GM18909 (cell line): ENCODE measurements around the gene LZIC.
A peak's percentile ranks its signal among the peaks of the same experiment; 100 is the strongest.
"Not testable (repeated sequence)": the region's sequence is repeated elsewhere in the genome, so short reads cannot be mapped to it uniquely, and the experiment has no call there.

Source experiments
- ATAC-seq: cut with Tn5 transposase; IDR thresholded peaks from one replicate; pipeline ENCODE4 v1.9.1; 2021; ENCODE audit warnings: mild to moderate bottlenecking; ENCODE audit not compliant: unreplicated experiment, poor library complexity

Gene LZIC

GRCh38 chr1:9942939-9943788 lies at the start of gene LZIC, which contains the start of gene NMNAT1:
Gene LZIC, minus strand, starts transcription at chr1:9943391. Its CDS starts 6,772 bp downstream, at chr1:9936619.
Gene NMNAT1, plus strand, starts transcription at chr1:9943475. Its CDS starts 28,599 bp downstream, at chr1:9972074.
- ATAC-seq = peak; percentile 89

DNA sequence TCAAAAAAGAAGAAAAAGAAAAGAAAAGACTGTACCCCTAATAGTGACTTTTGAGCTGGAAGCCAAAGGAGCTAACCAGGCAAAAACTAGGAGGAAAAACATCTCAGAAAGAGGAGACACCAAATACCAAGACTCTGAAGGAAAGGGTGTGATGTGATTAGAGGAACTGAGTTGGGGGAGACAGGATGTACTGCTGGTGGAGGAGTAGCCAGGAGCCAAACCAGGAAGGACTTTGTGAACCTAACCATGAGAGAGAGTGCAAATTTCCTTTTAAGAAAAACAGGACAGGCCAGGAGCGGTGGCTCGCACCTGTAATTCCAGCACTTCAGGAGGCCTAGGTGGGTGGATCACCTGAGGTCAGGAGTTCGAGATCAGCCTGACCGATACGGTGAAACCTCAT lies 49.7 kb upstream of the LZIC start:
- ATAC-seq = no peak

GRCh38 chr1:9990944-9991343 lies 47.8 kb upstream of the LZIC start:
- no peak for ATAC-seq

DNA sequence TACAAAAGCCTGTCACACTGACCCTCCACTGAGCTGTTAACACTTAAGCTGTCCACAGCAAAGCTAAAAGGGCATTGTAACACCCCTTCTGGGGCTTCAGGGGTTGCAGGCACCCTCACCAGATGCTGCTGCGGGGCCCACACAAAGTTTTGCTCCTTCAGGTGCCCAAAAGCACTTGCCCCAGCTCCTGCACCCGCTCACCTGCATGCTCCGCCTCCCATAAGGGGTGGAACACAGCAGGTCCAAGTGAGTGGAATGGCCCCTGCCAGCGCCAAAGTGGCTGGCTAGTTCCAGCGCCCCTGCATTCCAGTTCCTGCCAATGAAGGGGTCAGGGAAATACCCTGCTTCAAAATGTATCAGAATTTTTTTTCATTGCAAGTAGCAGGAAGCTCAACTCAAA lies 46.6 kb upstream of the LZIC start:
- no peak for ATAC-seq

GRCh38 chr1:9985001-9985400 lies 41.8 kb upstream of the LZIC start:
- ATAC-seq = no peak

GRCh38 chr1:9984253-9984652 lies 41.1 kb upstream of the LZIC start:
- ATAC-seq = no peak

DNA sequence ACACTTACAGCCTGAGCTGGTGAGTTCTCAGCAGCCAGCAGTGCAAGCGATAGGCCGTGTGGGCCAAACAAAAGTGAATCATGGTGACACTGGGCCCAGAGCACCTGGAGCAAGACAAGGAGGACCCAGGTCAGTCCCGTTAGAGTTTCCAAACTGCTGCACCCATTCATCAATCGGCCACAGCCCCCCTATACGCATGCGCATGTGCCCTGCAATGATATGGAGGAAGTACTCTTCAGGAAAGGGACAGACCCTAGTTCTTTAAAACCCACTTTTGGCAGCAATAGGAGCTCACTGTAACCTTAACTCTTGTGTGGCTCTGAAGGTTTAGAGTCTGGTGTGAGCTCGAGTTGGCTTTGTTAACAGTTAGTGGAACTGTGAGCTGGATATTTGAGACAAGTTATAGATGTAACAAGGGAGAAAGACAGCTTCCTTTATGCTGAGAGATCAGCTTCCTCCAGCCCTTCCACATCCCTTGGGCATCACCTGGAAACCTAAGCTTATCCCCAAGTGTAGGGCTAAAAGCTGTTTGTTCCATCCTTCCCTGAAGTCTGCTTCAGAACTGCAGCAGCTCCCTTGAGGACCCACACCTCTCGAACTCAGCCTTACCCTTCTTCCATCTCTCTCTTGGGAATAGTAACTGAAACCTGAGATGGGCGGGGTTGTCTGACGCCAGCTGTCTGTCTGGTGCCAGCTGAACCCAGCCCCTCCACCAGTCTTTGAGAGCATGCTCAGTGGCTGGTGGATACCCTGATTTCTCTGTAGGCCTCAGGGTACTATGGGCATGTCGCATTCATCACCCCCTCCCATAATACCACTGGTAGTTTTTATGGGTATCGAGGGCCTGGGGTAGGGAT lies 17.7 kb upstream of the LZIC start:
- ATAC-seq = no peak

DNA sequence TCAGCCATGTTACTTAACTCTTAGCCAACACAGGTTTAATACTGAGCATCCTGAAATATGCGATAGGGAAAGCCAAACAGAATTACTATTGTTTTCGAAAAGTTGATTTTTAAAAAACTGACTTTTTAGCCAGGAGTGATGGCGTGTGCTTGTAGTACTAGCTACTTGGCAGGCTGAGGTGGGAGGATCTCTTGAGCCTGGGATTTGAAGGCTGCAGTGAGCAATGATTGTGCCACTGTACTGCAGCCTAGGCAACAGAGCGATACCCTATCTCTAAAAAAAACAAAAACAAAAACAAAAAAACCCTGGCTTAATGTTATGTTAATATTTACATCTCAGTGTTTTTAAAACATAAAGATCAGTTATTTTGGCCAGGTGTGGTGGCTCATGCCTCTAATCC lies 16.8 kb upstream of the LZIC start:
- ATAC-seq = no peak

- ATAC-seq = no peak
Observed at GRCh38 chr1:9957726-9958125, 14.5 kb upstream of the LZIC start.

GRCh38 chr1:9946315-9946714 lies 3.1 kb upstream of the LZIC start:
- no peak for ATAC-seq

DNA sequence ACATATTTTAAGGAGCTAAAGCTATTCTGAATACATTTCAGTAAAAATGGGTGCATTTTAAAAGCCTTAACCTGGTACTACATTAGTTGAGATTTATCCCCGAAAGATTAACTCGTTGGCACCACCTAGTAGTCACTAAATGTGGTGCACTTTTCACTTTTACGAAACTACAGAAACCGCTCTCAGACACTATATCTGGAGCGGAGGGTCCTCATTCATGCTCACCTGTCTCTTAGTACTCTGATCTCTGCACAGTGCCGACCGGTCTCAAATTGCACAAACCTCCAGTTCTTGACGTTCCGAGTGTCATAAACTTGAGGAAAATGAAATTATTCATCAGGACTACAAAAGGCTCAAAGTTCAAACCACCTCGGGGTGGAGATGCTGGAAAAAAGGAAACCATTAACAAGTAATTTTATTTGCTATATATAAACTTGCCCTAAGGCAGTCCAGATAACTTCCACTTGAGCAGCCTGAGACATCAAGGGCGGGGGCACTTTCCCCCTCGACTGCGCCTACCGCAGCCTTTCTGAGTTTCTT lies 722 bp downstream of the LZIC start:
- ATAC-seq = peak; percentile 12

GRCh38 chr1:9929431-9930385 lies 13.5 kb downstream of the LZIC start:
- no peak for ATAC-seq

GRCh38 chr1:9927259-9927658 lies 15.9 kb downstream of the LZIC start:
- no peak for ATAC-seq

GRCh38 chr1:9922342-9922741 lies 20.8 kb downstream of the LZIC start:
- no peak for ATAC-seq

GRCh38 chr1:9920606-9921005 lies 22.6 kb downstream of the LZIC start:
- no peak for ATAC-seq

- no peak for ATAC-seq
Observed at GRCh38 chr1:9917901-9918300, 25.3 kb downstream of the LZIC start.

GRCh38 chr1:9917495-9917894 lies 25.7 kb downstream of the LZIC start:
- not testable (repeated sequence) for ATAC-seq

DNA sequence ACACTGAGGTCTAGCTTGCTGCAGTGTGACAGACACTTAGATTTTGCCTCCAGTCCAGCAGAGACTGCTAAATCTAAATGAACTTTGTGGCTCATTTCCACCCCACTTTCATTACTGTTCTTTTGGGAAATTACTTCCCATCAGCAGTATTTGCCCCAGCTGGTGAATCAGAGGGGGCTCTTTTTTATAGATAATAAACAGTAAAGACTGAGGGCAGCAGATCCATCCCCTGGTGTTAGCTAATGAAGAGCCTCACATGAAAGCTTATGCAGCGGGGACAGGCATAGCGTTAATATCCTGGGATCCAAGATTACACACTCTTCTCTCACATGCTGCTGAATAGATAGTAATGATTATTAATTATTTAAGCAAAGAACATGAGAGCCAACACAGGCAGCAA lies 26.7 kb downstream of the LZIC start:
- ATAC-seq = no peak

DNA sequence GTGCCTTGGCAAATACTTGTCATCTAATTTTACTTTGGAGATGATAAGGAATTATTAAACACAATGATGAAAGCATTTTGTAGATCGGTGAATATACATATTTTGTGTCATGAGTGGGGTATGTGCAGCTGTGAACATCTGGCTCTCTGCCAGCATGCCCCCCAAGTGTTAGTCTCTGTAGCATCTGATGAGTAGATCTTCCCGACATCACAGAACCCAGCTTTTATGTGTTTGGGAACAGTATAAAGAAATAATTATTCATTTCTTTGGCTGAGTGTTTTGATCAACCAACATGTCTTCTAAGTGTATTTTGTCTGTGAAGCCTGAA lies 28.6 kb downstream of the LZIC start:
- no peak for ATAC-seq
